Measurements from ENCODE around the gene RXFP2.

RXFP2 gene

DNA sequence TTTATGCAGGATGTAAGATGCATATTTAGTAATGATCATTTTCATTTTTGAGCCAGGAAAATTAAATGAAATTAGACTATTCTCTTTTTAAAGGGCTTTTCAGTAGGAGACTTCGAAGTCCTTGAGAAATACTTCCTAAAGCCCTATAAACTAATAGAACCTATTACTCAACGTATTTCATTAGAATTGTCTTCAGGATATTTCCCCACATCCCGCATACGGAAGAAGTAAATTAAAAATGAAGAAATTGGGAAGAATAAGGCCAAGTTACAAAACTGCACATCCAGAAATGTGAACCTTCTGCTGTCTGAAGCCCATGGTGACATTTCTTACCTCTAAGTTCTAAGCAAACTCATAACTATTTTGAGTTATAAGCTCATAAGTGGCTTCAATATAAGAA, 66.5 kb downstream of the RXFP2 start:
- Histone ChIP-seq H3K9ac (ENCODE audit: low read depth, low read length, poor library complexity, severe bottlenecking) (peak overlapping the region; percentile 20), H3K79me2 (ENCODE audit: insufficient read depth, low read length) (no peaks in the 10 kb centered on the region), H3K4me1 (ENCODE audit: insufficient read depth, low read length, poor library complexity, severe bottlenecking) (peaks cover 58% of the 10 kb centered on the region), H3F3A (ENCODE audit: low read depth) (peaks cover 10% of the 10 kb centered on the region; the same call in 1 of the 2 replicates), H3K4me2 (ENCODE audit: low read depth, low read length, poor library complexity, severe bottlenecking) (peak overlapping the region; percentile 65), H3K9me3 (ENCODE audit: insufficient read depth, low read depth, low read length) (peaks cover 14% of the 10 kb centered on the region), H2AFZ (ENCODE audit: low read length) (no peak overlapping the region), H3K9me2 (replicated peaks; ENCODE audit: low read depth, low read length) (no peaks in the 10 kb centered on the region), H4K20me1 (ENCODE audit: insufficient read depth, low read length, poor library complexity, severe bottlenecking) (no peaks in the 10 kb centered on the region), H3K36me3 (ENCODE audit: insufficient read depth, low read length) (0 out of 2 replicates have a peak, but pooled peaks cover 3% of the 10 kb centered on the region), H3K4me3 (ENCODE audit: low read length, poor library complexity, severe bottlenecking) (peak overlapping the region; percentile 45), H3K27me3 (ENCODE audit: insufficient read depth, low read length, poor library complexity, severe bottlenecking) (no peaks in the 10 kb centered on the region)
- no peak for TF ChIP-seq EZH2phosphoT487 (IDR thresholded peaks at IDR 0.05; ENCODE audit: borderline replicate concordance)
- TF ChIP-seq CTCF (conservative IDR thresholded peaks at IDR 0.05; ENCODE audit: low read length), result no peak

DNA sequence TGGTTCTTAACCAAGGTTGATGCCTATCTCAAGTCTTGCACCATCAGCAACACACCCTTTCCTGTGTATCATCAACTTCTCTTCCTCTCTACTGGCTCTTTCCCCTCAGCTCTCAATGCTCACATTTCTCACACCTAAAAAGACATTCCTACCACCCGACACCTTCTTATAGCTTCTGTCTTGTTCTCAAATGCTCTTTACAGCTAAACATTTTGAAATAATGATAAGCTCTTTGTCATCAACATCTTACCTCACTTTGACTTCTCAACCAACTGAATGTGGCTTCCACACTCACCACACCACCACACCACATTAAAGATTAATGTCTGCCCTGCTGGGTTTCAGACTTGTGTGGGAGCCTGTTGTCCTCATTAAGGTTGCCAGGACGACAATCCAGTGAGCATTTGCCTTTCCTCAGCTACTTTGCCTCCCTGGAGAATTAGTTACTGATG, 67.8 kb downstream of the RXFP2 start:
- Histone ChIP-seq H3K9me2 (replicated peaks; ENCODE audit: low read depth, low read length) (no peaks in the 10 kb centered on the region), H3K79me2 (ENCODE audit: insufficient read depth, low read length) (no peaks in the 10 kb centered on the region), H3K9me3 (ENCODE audit: insufficient read depth, low read depth, low read length) (peaks cover 16% of the 10 kb centered on the region), H3K27me3 (ENCODE audit: insufficient read depth, low read length, poor library complexity, severe bottlenecking) (no peaks in the 10 kb centered on the region), H3K4me3 (ENCODE audit: low read length, poor library complexity, severe bottlenecking) (peak overlapping the region; percentile 45), H2AFZ (ENCODE audit: low read length) (peak overlapping the region; percentile 64), H4K20me1 (ENCODE audit: insufficient read depth, low read length, poor library complexity, severe bottlenecking) (no peaks in the 10 kb centered on the region), H3K36me3 (ENCODE audit: insufficient read depth, low read length) (0 out of 2 replicates have a peak, but pooled peaks cover 3% of the 10 kb centered on the region), H3K9ac (ENCODE audit: low read depth, low read length, poor library complexity, severe bottlenecking) (peak overlapping the region; percentile 20), H3K4me1 (ENCODE audit: insufficient read depth, low read length, poor library complexity, severe bottlenecking) (peaks cover 45% of the 10 kb centered on the region), H3F3A (ENCODE audit: low read depth) (peaks cover 10% of the 10 kb centered on the region; the same call in 1 of the 2 replicates), H3K4me2 (ENCODE audit: low read depth, low read length, poor library complexity, severe bottlenecking) (peak overlapping the region; percentile 65)
- TF ChIP-seq EZH2phosphoT487 (IDR thresholded peaks at IDR 0.05; ENCODE audit: borderline replicate concordance) (no peak), CTCF (conservative IDR thresholded peaks at IDR 0.05; ENCODE audit: low read length) (no peak)

DNA sequence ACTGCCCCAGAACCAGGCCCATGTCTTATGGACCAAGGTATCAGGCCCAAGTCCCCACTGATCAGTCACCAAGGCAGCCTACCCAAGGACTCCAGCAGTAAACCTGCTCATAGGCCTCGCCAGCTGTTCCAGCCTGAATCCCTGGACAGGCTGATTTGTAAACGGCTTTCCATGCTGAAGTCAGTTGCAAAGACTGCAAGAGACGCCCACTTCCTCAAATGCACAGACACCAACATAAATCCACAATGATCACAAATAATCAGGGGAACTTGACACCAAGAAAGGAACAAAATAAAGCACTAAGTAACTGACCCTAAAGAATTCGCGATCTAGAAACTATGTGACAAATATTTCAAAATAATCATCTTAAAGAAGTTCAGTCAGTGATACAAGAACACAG, 75.2 kb downstream of the RXFP2 start:
- Histone ChIP-seq H3K27me3 (ENCODE audit: insufficient read depth, low read length, poor library complexity, severe bottlenecking) (no peaks in the 10 kb centered on the region), H3K9me3 (ENCODE audit: insufficient read depth, low read depth, low read length) (peaks cover 30% of the 10 kb centered on the region), H4K20me1 (ENCODE audit: insufficient read depth, low read length, poor library complexity, severe bottlenecking) (no peaks in the 10 kb centered on the region), H3F3A (ENCODE audit: low read depth) (no peaks in the 10 kb centered on the region), H3K36me3 (ENCODE audit: insufficient read depth, low read length) (0 out of 2 replicates have a peak, but pooled peaks cover 3% of the 10 kb centered on the region), H2AFZ (ENCODE audit: low read length) (no peak overlapping the region), H3K4me1 (ENCODE audit: insufficient read depth, low read length, poor library complexity, severe bottlenecking) (no peaks in the 10 kb centered on the region), H3K4me2 (ENCODE audit: low read depth, low read length, poor library complexity, severe bottlenecking) (no peak overlapping the region), H3K9ac (ENCODE audit: low read depth, low read length, poor library complexity, severe bottlenecking) (no peak overlapping the region), H3K79me2 (ENCODE audit: insufficient read depth, low read length) (no peaks in the 10 kb centered on the region), H3K4me3 (ENCODE audit: low read length, poor library complexity, severe bottlenecking) (no peak overlapping the region), H3K9me2 (replicated peaks; ENCODE audit: low read depth, low read length) (no peaks in the 10 kb centered on the region)
- TF ChIP-seq CTCF (conservative IDR thresholded peaks at IDR 0.05; ENCODE audit: low read length), result no peak
- no peak for TF ChIP-seq EZH2phosphoT487 (IDR thresholded peaks at IDR 0.05; ENCODE audit: borderline replicate concordance)

All from Loucy (cell line).